ENCODE data around the gene RTN3. TPM values are rescaled to one million over a fixed set of nuclear protein-coding genes. Genes with fewer than 3 reads are reported as not detected.

RTN3 gene
- total RNA-seq, 1 experiment from 2014 or later, result 173 TPM

DNA sequence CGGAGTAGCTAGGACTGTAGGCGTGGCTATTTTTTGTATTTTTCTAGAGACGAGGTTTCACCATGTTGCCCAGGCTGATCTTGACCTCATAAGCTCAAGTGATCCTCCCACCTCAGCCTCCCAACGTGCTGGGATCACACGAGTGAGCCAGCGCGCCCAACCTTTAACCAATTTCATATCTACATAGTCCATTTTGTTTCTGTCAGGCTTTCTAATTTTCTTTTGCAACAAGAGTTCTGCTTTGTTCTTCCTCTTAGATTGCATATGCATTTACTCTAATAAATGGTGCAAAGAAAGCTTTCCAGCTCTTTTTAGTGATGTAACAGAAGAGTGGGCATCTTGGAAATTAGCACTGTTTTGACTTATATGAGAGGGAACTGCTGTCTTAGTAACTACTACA lies 13.3 kb downstream of the RTN3 start:
- WGBS (ENCODE audit: extremely low coverage, insufficient read length, low lambda C conversion rate), result no CpG with 5 or more reads among the region's 7 CpGs
- peaks cover 19 to 24% of the 10 kb centered on the region in 2 experiments for H3K4me1 Mint-ChIP-seq
- Histone ChIP-seq H3K79me2 (ENCODE audit: insufficient read depth, low read length) (peaks cover 15% of the 10 kb centered on the region; the same call in 1 of the 2 replicates), H2BK5ac (ENCODE audit: insufficient read length, low read length) (no peak overlapping the region), H4K20me1 (ENCODE audit: control insufficient read depth, insufficient read depth, insufficient read length) (no peaks in the 10 kb centered on the region), H3K27ac (ENCODE audit: insufficient read length, low read depth, low read length) (no peak overlapping the region), H3K9me3 (ENCODE audit: control insufficient read depth, low read depth, low read length) (no peaks in the 10 kb centered on the region), H3K9ac (ENCODE audit: extremely low read depth, insufficient read length, low read length) (no peak overlapping the region), H2BK15ac (ENCODE audit: low read depth, low read length) (no peak overlapping the region), H2BK120ac (ENCODE audit: low read depth, low read length, poor library complexity, severe bottlenecking) (no peak overlapping the region), H2BK20ac (ENCODE audit: low read depth, low read length, poor library complexity, severe bottlenecking) (no peak overlapping the region), H3K4me1 (ENCODE audit: insufficient read depth, low read length) (no peaks in the 10 kb centered on the region; the same call in 1 of the 2 replicates), H3K14ac (ENCODE audit: insufficient read depth, low read length) (no peak overlapping the region), H3K4ac (ENCODE audit: low read depth, low read length) (no peak overlapping the region), H3K18ac (ENCODE audit: insufficient read length, low read depth, low read length) (no peak overlapping the region), H4K5ac (ENCODE audit: insufficient read length, low read depth, low read length) (no peak overlapping the region), H2BK12ac (ENCODE audit: insufficient read length, low read depth, low read length) (no peak overlapping the region), H4K91ac (ENCODE audit: insufficient read length, low read depth, low read length) (no peak overlapping the region), H4K8ac (replicated peaks; ENCODE audit: insufficient read length, low read depth, low read length) (no peak overlapping the region), H3K23ac (ENCODE audit: insufficient read length, low read depth, low read length) (no peak overlapping the region), H2AK5ac (ENCODE audit: insufficient read length, low read length) (no peak overlapping the region), H3K79me1 (ENCODE audit: insufficient read depth, low read depth, low read length, poor library complexity, severe bottlenecking) (peaks cover 12% of the 10 kb centered on the region), H3T11ph (ENCODE audit: low read length) (no peak overlapping the region), H3K27me3 (ENCODE audit: insufficient read depth, low read length) (no peaks in the 10 kb centered on the region), H2AFZ (ENCODE audit: low read length) (no peak overlapping the region), H3K4me2 (ENCODE audit: insufficient read depth, insufficient read length, low read length) (no peak overlapping the region), H3K23me2 (ENCODE audit: insufficient read length, low read depth, low read length, poor library complexity, severe bottlenecking) (no peaks in the 10 kb centered on the region), H3K56ac (ENCODE audit: insufficient read length, low read depth, low read length) (no peak overlapping the region)
- no peak overlapping the region for H3K4me3 Mint-ChIP-seq
- H3K27me3 Mint-ChIP-seq (ENCODE audit: low read depth), result no peaks in the 10 kb centered on the region
- TF ChIP-seq, protein P1, sequence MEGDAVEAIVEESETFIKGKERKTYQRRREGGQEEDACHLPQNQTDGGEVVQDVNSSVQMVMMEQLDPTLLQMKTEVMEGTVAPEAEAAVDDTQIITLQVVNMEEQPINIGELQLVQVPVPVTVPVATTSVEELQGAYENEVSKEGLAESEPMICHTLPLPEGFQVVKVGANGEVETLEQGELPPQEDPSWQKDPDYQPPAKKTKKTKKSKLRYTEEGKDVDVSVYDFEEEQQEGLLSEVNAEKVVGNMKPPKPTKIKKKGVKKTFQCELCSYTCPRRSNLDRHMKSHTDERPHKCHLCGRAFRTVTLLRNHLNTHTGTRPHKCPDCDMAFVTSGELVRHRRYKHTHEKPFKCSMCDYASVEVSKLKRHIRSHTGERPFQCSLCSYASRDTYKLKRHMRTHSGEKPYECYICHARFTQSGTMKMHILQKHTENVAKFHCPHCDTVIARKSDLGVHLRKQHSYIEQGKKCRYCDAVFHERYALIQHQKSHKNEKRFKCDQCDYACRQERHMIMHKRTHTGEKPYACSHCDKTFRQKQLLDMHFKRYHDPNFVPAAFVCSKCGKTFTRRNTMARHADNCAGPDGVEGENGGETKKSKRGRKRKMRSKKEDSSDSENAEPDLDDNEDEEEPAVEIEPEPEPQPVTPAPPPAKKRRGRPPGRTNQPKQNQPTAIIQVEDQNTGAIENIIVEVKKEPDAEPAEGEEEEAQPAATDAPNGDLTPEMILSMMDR (conservative IDR thresholded peaks at IDR 0.05), result no peak
- no peak overlapping the region for H3K27ac Mint-ChIP-seq
- no peaks in the 10 kb centered on the region for H3K9me3 Mint-ChIP-seq
- H3K36me3 Mint-ChIP-seq (ENCODE audit: insufficient read depth in 1 of 3, low read depth in 3 of 3), result peaks cover 0 to 6% (median 6%) of the 10 kb centered on the region in 3 experiments; a peak in 4 of 7 replicates
- no peak for DNase-seq
